ENCODE data around the gene ATAD2B.
"Not testable (repeated sequence)": the region's sequence is repeated elsewhere in the genome, so short reads cannot be mapped to it uniquely, and the experiment has no call there.

DNA sequence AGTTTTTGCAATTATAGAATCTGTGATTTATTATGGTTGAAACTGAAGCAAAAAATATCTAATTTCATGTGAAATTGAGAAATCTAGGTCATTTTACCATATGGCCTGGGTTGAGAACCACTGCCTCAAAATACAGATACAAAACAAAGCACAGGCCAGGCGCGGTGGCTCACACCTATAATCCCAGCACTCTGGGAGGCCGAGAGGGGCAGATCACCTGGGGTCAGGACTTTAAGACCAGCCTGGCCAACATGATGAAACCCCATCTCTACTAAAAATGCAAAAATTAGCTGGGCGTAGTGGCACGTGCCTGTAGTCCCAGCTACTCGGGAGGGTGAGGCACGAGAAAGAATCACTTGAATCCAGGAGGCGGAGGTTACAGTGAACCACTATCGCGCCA is 146.5 kb downstream of the ATAD2B start:
- TF ChIP-seq, protein P1, sequence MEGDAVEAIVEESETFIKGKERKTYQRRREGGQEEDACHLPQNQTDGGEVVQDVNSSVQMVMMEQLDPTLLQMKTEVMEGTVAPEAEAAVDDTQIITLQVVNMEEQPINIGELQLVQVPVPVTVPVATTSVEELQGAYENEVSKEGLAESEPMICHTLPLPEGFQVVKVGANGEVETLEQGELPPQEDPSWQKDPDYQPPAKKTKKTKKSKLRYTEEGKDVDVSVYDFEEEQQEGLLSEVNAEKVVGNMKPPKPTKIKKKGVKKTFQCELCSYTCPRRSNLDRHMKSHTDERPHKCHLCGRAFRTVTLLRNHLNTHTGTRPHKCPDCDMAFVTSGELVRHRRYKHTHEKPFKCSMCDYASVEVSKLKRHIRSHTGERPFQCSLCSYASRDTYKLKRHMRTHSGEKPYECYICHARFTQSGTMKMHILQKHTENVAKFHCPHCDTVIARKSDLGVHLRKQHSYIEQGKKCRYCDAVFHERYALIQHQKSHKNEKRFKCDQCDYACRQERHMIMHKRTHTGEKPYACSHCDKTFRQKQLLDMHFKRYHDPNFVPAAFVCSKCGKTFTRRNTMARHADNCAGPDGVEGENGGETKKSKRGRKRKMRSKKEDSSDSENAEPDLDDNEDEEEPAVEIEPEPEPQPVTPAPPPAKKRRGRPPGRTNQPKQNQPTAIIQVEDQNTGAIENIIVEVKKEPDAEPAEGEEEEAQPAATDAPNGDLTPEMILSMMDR (conservative IDR thresholded peaks at IDR 0.05; ENCODE audit: low read depth, low read length): not testable (repeated sequence)
- not testable (repeated sequence) for TF ChIP-seq EZH2 (IDR thresholded peaks at IDR 0.05; ENCODE audit: borderline replicate concordance, low read depth, low read length, poor library complexity, severe bottlenecking)

Data from A673 (cell line).